HS-5 (cell line): ENCODE data around the gene KRT6A.
"Not testable (repeated sequence)": the region's sequence is repeated elsewhere in the genome, so short reads cannot be mapped to it uniquely, and the experiment has no call there.

Experiments
- DNase-seq: peaks from one replicate; pipeline ENCODE4 v3.0.0-alpha.2; 2012; ENCODE audit warnings: low read depth

Gene KRT6A

GRCh38 chr12:52458861-52459260 lies 34.2 kb downstream of the KRT6A start:
- no peak for DNase-seq

DNA sequence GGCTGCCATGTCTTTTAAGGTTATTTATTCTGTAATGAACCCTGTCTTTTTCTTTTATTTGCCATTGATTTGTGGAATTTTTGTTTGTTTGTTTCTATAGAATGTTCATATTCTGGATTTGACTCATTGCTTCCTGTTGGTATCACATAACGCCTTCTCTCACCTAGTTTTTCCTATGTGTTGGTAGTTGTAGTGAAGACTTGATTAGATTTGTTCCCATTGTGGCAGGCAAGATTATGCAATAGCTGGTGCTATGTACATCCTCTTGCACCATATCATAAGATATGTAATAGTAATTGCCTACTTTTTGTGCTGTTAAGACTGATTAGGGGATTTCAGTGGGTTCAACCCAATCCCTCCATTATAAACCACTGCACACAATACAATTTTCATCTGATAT lies 37.2 kb downstream of the KRT6A start:
- no peak for DNase-seq

- no peak for DNase-seq
Observed at GRCh38 chr12:52454411-52455201, 38.5 kb downstream of the KRT6A start.

- no peak for DNase-seq
Observed at GRCh38 chr12:52452101-52452500, 41.0 kb downstream of the KRT6A start, which contains the start of gene KRT6B. TSS of gene KRT6B (minus strand) at chr12:52452146. CDS start at chr12:52452078, 68 bp downstream.

- no peak for DNase-seq
Observed at GRCh38 chr12:52448228-52448627, 44.8 kb downstream of the KRT6A start.

- DNase-seq: not testable (repeated sequence)
Observed at GRCh38 chr12:52447196-52447595, 45.9 kb downstream of the KRT6A start.

DNA sequence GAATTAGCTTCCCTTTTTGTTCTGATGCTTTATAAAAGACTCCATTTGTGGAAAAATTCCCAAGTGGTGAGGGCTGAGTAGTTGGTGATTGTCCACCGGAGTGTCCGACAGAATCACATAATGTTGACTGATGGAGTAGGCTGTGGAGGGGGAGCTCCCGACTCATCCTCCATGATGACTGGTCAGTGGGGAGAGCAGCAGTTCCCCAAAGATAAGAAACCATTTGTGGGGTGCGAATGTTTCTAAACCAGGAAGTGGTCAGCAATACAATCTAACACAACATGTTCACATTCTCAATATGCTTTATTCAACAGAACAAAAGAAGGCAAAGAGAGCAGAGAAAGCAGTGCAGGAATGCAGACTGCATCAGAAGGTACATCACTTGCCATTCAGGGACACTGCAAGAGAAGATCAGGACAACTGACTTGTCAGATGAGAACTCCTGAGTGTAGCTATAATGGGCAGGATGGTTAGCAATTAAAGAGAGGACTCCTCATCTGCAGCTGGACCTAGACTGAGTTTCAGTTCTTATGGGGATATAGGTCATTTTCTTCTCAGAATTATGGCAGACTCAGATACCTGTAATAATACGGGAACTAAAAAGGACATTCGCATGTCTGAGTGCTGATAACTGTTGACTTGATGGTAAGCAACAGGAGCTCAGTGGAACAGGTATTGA lies 46.6 kb downstream of the KRT6A start:
- DNase-seq: no peak

GRCh38 chr12:52445876-52446275 lies 47.2 kb downstream of the KRT6A start:
- DNase-seq: no peak

DNA sequence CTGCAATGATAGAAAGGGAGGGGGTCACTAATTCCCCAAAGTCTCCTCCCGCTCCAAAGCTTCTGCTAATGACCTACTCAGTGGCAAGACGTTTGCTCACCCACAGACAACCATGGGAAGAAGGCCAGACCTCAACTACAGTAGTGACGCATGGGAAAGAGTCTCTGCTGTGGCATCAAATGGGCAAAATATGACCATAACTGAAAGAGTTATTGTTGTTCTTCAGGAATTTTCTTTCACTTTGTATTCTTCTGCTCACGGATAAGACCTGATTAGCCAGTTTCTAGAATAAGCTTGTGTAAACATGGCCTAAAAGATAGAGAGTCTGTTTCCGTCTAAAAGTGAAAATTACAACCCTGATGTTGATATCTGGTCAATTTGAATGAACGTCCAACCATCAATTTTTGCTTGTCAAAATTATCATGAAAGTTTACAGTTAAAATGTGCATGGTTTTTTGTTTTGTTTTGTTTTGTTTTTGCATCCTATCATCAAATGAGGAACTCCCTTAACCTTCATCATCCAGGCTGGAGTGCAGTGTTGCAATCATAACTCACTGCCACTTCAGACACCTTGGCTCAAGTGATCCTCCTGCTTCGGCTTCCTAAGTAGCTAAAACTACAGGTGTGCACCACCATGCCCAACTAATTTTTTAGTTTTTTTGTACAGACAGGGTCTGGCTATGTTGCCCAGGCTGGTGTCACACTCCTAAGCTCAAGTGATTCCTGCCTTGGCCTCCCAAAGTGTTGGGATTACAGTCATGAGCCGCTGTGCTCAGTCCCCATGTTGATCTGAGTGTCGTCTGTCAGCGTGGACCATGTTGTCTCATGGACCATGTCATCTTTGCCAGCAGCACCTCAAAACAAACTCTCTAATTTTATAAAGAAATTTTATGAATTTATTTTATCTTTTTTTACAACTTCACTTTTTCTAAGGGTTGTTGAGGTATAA lies 48.1 kb downstream of the KRT6A start:
- DNase-seq: no peak

DNA sequence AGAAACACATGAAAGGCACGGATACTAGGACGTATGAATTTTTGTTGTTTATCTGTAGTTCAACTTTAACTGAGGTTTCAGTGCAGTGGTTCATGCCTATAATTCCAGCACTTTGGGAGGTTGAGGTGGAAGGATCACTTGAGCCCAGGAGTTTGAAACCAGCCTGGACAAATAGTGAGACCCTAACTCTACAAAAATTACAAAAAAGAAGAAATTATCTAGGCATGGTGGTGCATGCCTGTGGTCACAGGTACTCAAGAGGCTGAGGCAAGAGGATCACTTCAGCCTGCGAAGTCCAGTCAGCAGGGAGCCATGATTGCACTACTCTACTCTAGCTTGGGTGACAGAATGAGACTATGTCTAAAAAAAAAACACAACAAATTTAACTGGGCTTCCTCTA lies 49.1 kb downstream of the KRT6A start:
- DNase-seq: no peak

GRCh38 chr12:52442600-52443061 lies 50.4 kb downstream of the KRT6A start:
- peak; percentile 88 for DNase-seq

- DNase-seq: no peak
Observed at GRCh38 chr12:52441320-52441911, 51.6 kb downstream of the KRT6A start.

- DNase-seq: no peak
Observed at GRCh38 chr12:52440821-52441319, 52.2 kb downstream of the KRT6A start.

GRCh38 chr12:52439845-52440244 lies 53.2 kb downstream of the KRT6A start:
- DNase-seq: no peak

GRCh38 chr12:52439420-52439819 lies 53.6 kb downstream of the KRT6A start:
- no peak for DNase-seq

- DNase-seq: no peak
Observed at GRCh38 chr12:52438305-52439301, 54.5 kb downstream of the KRT6A start.

DNA sequence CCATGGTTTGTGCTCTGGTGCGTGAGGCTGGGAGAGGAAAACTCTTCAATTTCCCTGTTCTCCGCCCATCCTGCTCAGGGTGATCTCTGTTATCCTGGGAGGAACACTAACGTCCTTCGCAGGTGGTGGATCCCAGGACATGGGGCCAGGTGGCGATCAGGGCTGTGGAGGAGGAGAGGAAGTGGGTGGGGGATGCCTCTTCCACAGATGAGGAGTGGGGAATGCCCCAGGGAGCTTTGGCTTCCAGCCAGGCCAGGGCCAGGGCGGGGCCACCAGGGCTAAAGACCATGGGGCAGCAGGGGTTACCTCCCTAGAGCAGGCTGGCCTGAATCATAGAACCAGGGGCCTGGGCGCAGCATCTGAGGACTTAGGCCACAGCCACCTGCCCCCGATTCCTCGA lies 55.5 kb downstream of the KRT6A start:
- DNase-seq: no peak
